Muscle of leg (tissue), 16 donors: Measurements from ENCODE around the gene EEF1E1. TPM values are rescaled to one million over a fixed set of nuclear protein-coding genes. Genes with fewer than 3 reads are reported as not detected.

Experiments
- DNase-seq: peaks from one replicate; pipeline ENCODE4 v3.0.0; 2013
- H3K27ac ChIP-seq: one replicate; pipeline ENCODE4 v1.5.1; 2013; ENCODE audit warnings: mild to moderate bottlenecking, low read length, control low read depth
- H3K27me3 ChIP-seq: one replicate; pipeline ENCODE4 v1.6.1; 2013; ENCODE audit warnings: low read length; ENCODE audit not compliant: control insufficient read depth, insufficient read depth
- H3K36me3 ChIP-seq: one replicate; pipeline ENCODE4 v1.6.1; 2013; ENCODE audit warnings: low read length; ENCODE audit not compliant: control insufficient read depth, insufficient read depth
- H3K4me1 ChIP-seq: one replicate; pipeline ENCODE4 v1.6.1; 2013; ENCODE audit warnings: low read length; ENCODE audit not compliant: control insufficient read depth, insufficient read depth
- H3K4me3 ChIP-seq: one replicate; pipeline ENCODE4 v1.5.1; 2013; ENCODE audit warnings: low read length, control low read depth
- H3K9me3 ChIP-seq: replicated peaks from 2 replicates; pipeline ENCODE4 v1.6.1; 2013; ENCODE audit warnings: low read depth, low read length; ENCODE audit not compliant: control insufficient read depth
- WGBS: methylation state at CpG from one replicate; pipeline ENCODE4 v1.1.5; 2013; ENCODE audit warnings: missing lambda C conversion rate; ENCODE audit not compliant: insufficient coverage; 5-methylcytosine and 5-hydroxymethylcytosine counted together
- long read RNA-seq, 11 donors: transcript quantifications; one replicate each; lab custom pipeline, GENCODE V29; 2026
- polyA plus RNA-seq, 8 donors: library from polyadenylated mRNA; unstranded; fragments of 120-200 nt; gene quantifications; one replicate each; pipeline versions ENCODE4 v1.2.1 to v1.2.3, GENCODE V29; 2013; ENCODE audit warnings: inconsistent platforms in 1 of 8, low replicate concordance in 1 of 8; ENCODE audit not compliant: insufficient read length in 8 of 8, insufficient read depth in 1 of 8
- total RNA-seq: library from RNA; stranded (reverse); fragments of 120-200 nt; gene quantifications from one replicate; pipeline ENCODE4 v1.2.4, GENCODE V29; 2013

The EEF1E1 gene
- total RNA-seq, result 24.4 TPM
- 10 to 100 TPM; 18.6 to 28.9 (median 21.5) TPM for polyA plus RNA-seq
- long read RNA-seq, donor 1, transcript EEF1E1-201 (4 exons, 1,077 nt), result major isoform, 6 of 17 reads
- long read RNA-seq, donor 1, transcript EEF1E1-205 (3 exons, 654 nt), result minor isoform, 5 of 17 reads
- long read RNA-seq, donor 1, partial matches to known transcripts, result 5 of 17 reads
- long read RNA-seq, donor 1, other reads (novel, unspliced or antisense), result 0 of 17 reads
- long read RNA-seq, donor 2, partial matches to known transcripts, result 0 of 1 reads
- long read RNA-seq, donor 2, other reads (novel, unspliced or antisense), result 0 of 1 reads
- long read RNA-seq, donor 3, transcript EEF1E1-201 (4 exons, 1,077 nt), result major isoform, 14 of 34 reads
- long read RNA-seq, donor 3, partial matches to known transcripts, result 15 of 34 reads
- long read RNA-seq, donor 3, other reads (novel, unspliced or antisense), result 0 of 34 reads
- long read RNA-seq, donor 4, transcript EEF1E1-201 (4 exons, 1,077 nt), result major isoform, 9 of 15 reads
- long read RNA-seq, donor 4, transcript EEF1E1-205 (3 exons, 654 nt), result minor isoform, 5 of 15 reads
- long read RNA-seq, donor 4, partial matches to known transcripts, result 0 of 15 reads
- long read RNA-seq, donor 4, other reads (novel, unspliced or antisense), result 0 of 15 reads
- long read RNA-seq, donor 5, transcript EEF1E1-205 (3 exons, 654 nt), result minor isoform, 11 of 55 reads
- long read RNA-seq, donor 5, transcript EEF1E1-201 (4 exons, 1,077 nt), result major isoform, 25 of 55 reads
- long read RNA-seq, donor 5, partial matches to known transcripts, result 16 of 55 reads
- long read RNA-seq, donor 5, other reads (novel, unspliced or antisense), result 0 of 55 reads
- long read RNA-seq, donor 6, transcript EEF1E1-201 (4 exons, 1,077 nt), result major isoform, 33 of 68 reads
- long read RNA-seq, donor 6, transcript EEF1E1-205 (3 exons, 654 nt), result minor isoform, 17 of 68 reads
- long read RNA-seq, donor 6, partial matches to known transcripts, result 17 of 68 reads
- long read RNA-seq, donor 6, other reads (novel, unspliced or antisense), result 0 of 68 reads
- long read RNA-seq, donor 7, transcript EEF1E1-201 (4 exons, 1,077 nt), result major isoform, 10 of 36 reads
- long read RNA-seq, donor 7, transcript EEF1E1-205 (3 exons, 654 nt), result minor isoform, 5 of 36 reads
- long read RNA-seq, donor 7, partial matches to known transcripts, result 21 of 36 reads
- long read RNA-seq, donor 7, other reads (novel, unspliced or antisense), result 0 of 36 reads
- long read RNA-seq, donor 8, transcript EEF1E1-201 (4 exons, 1,077 nt), result major isoform, 9 of 23 reads
- long read RNA-seq, donor 8, partial matches to known transcripts, result 9 of 23 reads
- long read RNA-seq, donor 8, other reads (novel, unspliced or antisense), result 0 of 23 reads
- long read RNA-seq, donor 9, transcript EEF1E1-201 (4 exons, 1,077 nt), result minor isoform, 8 of 28 reads
- long read RNA-seq, donor 9, transcript EEF1E1-205 (3 exons, 654 nt), result major isoform, 9 of 28 reads
- long read RNA-seq, donor 9, partial matches to known transcripts, result 8 of 28 reads
- long read RNA-seq, donor 9, other reads (novel, unspliced or antisense), result 0 of 28 reads
- long read RNA-seq, donor 10, transcript EEF1E1-205 (3 exons, 654 nt), result major isoform, 18 of 51 reads
- long read RNA-seq, donor 10, transcript EEF1E1-201 (4 exons, 1,077 nt), result minor isoform, 14 of 51 reads
- long read RNA-seq, donor 10, partial matches to known transcripts, result 15 of 51 reads
- long read RNA-seq, donor 10, other reads (novel, unspliced or antisense), result 0 of 51 reads
- long read RNA-seq, donor 11, transcript EEF1E1-201 (4 exons, 1,077 nt), result major isoform, 12 of 33 reads
- long read RNA-seq, donor 11, partial matches to known transcripts, result 17 of 33 reads
- long read RNA-seq, donor 11, other reads (novel, unspliced or antisense), result 0 of 33 reads

DNA sequence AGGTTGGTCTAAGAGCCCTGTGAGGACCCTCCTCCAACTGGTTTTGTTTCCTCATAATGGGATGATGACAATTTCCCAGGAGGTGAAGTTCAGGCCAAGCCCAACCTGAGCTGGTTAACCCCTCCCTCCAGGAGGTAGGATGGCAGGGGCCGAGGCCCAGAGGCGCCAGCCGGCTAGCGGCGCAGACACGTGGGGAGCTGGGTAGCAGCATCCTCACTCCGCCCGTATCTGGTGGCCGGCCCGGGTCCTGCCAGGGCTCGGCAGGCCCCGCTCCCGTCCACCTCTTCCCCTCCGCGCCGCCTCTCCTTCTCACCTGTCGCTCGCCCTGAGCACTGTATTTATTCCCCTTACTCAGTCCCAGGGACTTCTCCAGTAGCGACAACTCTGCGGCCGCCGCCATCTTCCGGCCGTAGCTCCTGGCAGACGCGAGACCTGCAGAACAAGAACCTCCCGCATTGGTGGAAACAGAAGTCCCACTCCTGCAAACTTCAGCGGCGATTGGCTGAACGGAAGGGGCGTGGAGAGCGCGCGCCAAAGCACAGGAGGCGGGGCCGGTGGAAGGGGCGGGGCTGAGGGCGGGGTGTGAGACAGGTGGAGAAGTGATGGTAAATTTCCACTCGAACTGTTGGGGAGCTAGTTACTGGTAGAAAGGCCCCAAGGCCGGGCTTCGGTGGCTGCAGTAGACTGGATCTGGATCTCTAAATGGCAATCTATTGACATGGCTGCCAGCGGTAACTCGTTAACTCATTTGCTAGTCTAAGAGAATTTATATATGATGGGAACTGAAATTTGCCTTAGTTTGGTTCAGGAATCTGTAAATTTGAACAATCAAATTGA, at the start of gene EEF1E1:
Gene EEF1E1, minus strand, starts transcription at position 427 of the 837 bp plus-strand sequence. Its CDS starts 27 bp downstream, at position 400.
- peaks cover 4% of the 10 kb centered on the region for H3K4me1 ChIP-seq
- no peaks in the 10 kb centered on the region for H3K9me3 ChIP-seq
- H3K36me3 ChIP-seq, result no peaks in the 10 kb centered on the region
- peak within 1 kb of the TSS; percentile 51 for H3K27ac ChIP-seq
- peak; percentile 98 for DNase-seq
- under 1% methylated on average over 41 of the region's 43 CpGs for WGBS
- H3K27me3 ChIP-seq, result peaks cover 4% of the 10 kb centered on the region
- peak within 1 kb of the TSS; percentile 91 for H3K4me3 ChIP-seq

DNA sequence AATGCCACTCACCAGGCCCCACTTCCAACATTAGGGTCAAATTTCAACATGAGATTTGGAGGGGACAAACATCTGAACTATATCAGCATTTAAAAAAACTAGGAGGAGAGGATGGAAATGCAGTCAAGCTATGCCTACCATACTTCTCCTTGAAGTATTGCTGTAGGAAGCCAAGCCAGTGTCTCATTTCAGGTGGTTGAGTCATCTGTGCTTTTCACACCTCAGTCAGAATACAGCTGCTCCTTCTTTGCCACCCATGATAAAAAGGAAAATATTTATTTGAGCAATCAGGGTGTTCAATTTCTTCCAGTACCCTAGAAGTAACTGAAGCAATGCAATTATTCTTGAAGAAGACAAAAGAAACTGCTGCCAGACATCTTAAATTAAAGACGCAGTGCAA, 47.0 kb upstream of the EEF1E1 start:
- Histone ChIP-seq H3K9me3 (no peaks in the 10 kb centered on the region), H3K4me3 (no peak overlapping the region), H3K4me1 (no peaks in the 10 kb centered on the region), H3K27me3 (no peaks in the 10 kb centered on the region), H3K27ac (no peak overlapping the region), H3K36me3 (no peaks in the 10 kb centered on the region)
- no CpG with 5 or more reads among the region's 1 CpG for WGBS
- DNase-seq, result no peak

DNA sequence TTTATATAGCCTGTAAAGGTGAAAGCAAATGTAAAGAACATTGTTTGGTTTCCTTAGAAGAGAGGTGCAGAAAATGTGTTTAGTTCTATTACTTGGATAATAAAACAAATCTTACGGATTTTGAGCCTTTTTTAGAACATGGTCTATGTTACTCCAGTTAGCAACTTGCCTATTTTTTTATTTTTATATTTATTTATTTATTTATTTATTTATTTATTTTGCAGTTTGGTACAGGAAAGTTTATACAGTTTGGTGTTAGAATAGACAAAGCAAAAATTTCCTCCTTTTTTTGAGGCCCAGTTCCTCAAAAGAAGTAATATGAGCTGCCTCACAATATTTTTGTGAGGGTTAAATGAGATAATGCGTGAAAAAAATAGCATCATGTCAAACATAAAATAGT, 41.6 kb upstream of the EEF1E1 start:
- Histone ChIP-seq H3K27ac (no peak overlapping the region), H3K4me3 (no peak overlapping the region)
- no CpG with 5 or more reads among the region's 2 CpGs for WGBS

DNA sequence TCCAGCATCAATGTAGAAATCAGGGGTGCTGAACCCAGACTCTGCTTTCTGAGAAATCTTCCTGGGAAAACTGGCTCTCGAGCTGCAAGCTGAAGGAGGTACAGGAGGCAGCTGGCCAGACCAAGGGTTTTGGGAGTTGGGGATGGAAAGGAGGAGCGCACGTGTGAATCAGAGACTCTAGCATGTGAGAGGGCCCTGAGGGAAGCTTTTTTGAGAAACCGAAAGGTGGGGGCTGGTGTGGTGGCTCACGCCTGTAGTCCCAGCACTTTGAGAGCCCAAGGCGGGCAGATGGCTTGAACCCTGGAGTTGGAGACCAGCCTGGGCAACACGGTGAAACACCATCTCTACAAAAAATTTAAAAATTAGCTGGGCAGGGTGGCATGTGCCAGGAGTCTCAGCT, 37.1 kb upstream of the EEF1E1 start:
- Histone ChIP-seq H3K9me3 (no peaks in the 10 kb centered on the region), H3K4me3 (no peak overlapping the region), H3K27me3 (no peaks in the 10 kb centered on the region), H3K36me3 (no peaks in the 10 kb centered on the region), H3K4me1 (no peaks in the 10 kb centered on the region), H3K27ac (no peak overlapping the region)
- no peak for DNase-seq
- 83% methylated on average over 4 of the region's 7 CpGs for WGBS

More for the DNA sequence above, 41.6 kb upstream of the EEF1E1 start:
- Histone ChIP-seq H3K36me3 (no peaks in the 10 kb centered on the region), H3K4me1 (no peaks in the 10 kb centered on the region), H3K9me3 (no peaks in the 10 kb centered on the region), H3K27me3 (no peaks in the 10 kb centered on the region)
- DNase-seq, result no peak

DNA sequence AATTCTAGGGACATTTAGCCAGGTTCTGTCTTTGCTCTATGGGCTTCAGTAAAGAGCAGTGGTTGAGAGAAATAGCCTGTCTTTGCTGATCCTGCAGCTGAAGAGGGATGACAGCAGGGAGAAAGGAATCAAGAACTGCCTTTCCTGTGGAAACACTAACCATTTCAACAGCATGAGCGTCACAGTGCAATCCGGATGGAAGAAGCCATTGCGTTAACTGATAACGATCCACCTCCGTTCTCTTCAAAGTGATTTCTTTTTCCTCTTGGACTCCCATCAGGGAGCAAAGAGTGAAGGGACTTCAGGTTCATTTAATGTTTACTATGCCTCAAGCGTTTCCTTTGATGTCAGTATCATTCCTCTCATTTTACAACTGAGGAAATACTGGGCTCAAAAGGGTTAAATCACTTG, 35.2 kb upstream of the EEF1E1 start:
- H3K27ac ChIP-seq, result no peak overlapping the region
- WGBS, result no CpG with 5 or more reads among the region's 6 CpGs
- no peaks in the 10 kb centered on the region for H3K36me3 ChIP-seq
- H3K9me3 ChIP-seq, result no peaks in the 10 kb centered on the region
- no peaks in the 10 kb centered on the region for H3K4me1 ChIP-seq
- H3K4me3 ChIP-seq, result no peak overlapping the region
- no peak for DNase-seq
- H3K27me3 ChIP-seq, result no peaks in the 10 kb centered on the region

DNA sequence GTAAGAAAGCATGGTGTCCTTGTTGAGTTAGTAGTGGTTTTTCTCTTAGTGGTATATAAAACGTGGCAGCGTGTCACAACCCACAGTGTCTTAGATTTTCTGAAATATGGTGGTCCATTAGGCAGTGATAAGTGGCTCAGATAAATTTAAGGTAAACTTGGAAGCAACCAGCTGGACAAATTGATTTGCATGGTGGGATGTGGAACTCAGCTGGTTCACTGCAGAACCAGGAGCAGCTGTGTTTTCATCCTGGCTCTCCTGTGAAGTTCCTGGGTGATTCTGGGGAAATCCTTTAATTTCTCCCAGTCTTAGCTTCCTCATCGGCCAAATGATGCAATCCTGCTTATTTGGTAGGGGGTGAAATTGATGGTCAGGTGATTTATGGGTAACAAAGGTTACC, 32.9 kb upstream of the EEF1E1 start:
- no peaks in the 10 kb centered on the region for H3K27me3 ChIP-seq
- 87% methylated on average over 2 of the region's 3 CpGs for WGBS

DNA sequence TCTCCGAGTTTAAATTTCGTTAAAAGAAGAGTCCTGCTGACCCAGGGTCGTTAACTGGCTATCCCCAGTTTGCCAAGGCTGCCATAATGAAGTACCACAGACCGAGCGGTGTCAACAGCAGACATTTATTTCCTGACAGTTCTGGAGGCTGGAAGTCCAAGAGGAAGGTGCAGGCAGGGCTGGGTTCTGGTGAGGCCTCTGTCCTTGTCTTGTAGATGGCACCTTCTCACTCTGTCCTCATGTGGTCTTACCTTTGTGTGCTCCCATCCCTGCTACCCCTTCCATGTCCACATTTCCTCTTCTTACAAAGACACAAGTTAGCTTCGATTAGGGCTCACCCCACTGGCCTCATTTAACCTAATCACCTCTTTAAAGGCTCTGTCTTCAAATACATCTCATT, 29.8 kb upstream of the EEF1E1 start:
- Histone ChIP-seq H3K27me3 (no peaks in the 10 kb centered on the region), H3K4me3 (no peak overlapping the region), H3K36me3 (no peaks in the 10 kb centered on the region), H3K27ac (no peak overlapping the region), H3K4me1 (no peaks in the 10 kb centered on the region), H3K9me3 (no peaks in the 10 kb centered on the region)
- WGBS, result 62% methylated on average over 5 of the region's 6 CpGs
- no peak for DNase-seq

More for the DNA sequence above, 32.9 kb upstream of the EEF1E1 start:
- Histone ChIP-seq H3K4me3 (no peak overlapping the region), H3K9me3 (no peaks in the 10 kb centered on the region), H3K36me3 (no peaks in the 10 kb centered on the region), H3K27ac (no peak overlapping the region), H3K4me1 (no peaks in the 10 kb centered on the region)
- no peak for DNase-seq

DNA sequence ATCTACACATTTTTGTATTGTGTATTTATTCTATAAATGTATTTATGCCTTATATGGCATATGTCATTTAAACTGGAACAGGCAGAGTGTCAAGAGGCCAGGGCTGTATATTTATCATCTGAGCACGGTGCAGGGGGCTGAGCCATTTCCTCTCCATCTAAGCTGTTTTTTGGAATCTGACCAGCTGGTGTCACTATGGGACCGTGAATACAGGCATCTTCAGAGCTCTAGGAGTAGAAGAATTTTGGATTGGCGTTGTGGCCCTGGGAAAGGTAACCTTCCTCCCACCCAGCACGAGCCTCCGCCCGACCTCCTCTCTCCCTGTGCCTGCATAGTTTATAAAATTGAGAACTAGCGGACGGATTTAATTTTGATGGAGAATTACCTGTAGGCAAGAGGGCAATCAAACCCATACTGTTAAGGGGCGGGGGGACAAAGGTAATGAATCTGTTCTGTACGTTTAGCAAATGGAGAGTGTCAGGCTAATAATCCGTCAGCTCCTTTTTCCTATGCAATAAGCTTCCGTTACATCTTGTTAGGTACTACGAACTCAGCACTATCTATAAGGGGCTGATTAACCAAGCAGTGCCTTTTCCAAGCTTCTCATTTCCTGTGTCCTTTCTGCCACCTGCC, 29.0 kb upstream of the EEF1E1 start:
- Histone ChIP-seq H3K27me3 (no peaks in the 10 kb centered on the region), H3K36me3 (no peaks in the 10 kb centered on the region), H3K4me1 (no peaks in the 10 kb centered on the region), H3K4me3 (no peak overlapping the region), H3K9me3 (no peaks in the 10 kb centered on the region), H3K27ac (no peak overlapping the region)
- WGBS, result 27% methylated on average over 3 of the region's 13 CpGs
- DNase-seq, result peak; percentile 50
